NCI-H2227 treated with DMSO at 0.1 percent for 48 hours (cell line): ENCODE results near the gene SIGLEC12.
"Not testable (repeated sequence)": the region's sequence is repeated elsewhere in the genome, so short reads cannot be mapped to it uniquely, and the experiment has no call there.

Experiments used
- DNase-seq: peaks from one replicate; lab custom pipeline; 2025; lab: John Stamatoyannopoulos, UW

The SIGLEC12 gene

GRCh38 chr19:51524666-51525264, 23.2 kb upstream of the SIGLEC12 start:
- no peak for DNase-seq

GRCh38 chr19:51521781-51522180, 20.2 kb upstream of the SIGLEC12 start:
- no peak for DNase-seq

GRCh38 chr19:51521357-51521756, 19.8 kb upstream of the SIGLEC12 start:
- no peak for DNase-seq

GRCh38 chr19:51520728-51521127, 19.1 kb upstream of the SIGLEC12 start:
- DNase-seq, result no peak

- peak; percentile 12 for DNase-seq
These were observed 13.4 kb upstream of the SIGLEC12 start for GRCh38 chr19:51514866-51515481.

- DNase-seq, result no peak
These were observed 12.4 kb upstream of the SIGLEC12 start for GRCh38 chr19:51513968-51514367.

GRCh38 chr19:51511353-51511752, 9.8 kb upstream of the SIGLEC12 start:
- no peak for DNase-seq

GRCh38 chr19:51509823-51510660, 8.4 kb upstream of the SIGLEC12 start:
- DNase-seq, result no peak

GRCh38 chr19:51508059-51508733, 6.6 kb upstream of the SIGLEC12 start:
- DNase-seq, result no peak

- no peak for DNase-seq
These were observed 6.0 kb upstream of the SIGLEC12 start for GRCh38 chr19:51507640-51508058.

GRCh38 chr19:51507192-51507591, 5.6 kb upstream of the SIGLEC12 start:
- no peak for DNase-seq

- DNase-seq, result no peak
These were observed 4.3 kb upstream of the SIGLEC12 start for GRCh38 chr19:51505904-51506303.

GRCh38 chr19:51503896-51504295, 2.3 kb upstream of the SIGLEC12 start:
- DNase-seq, result no peak

GRCh38 chr19:51503286-51503817, 1.8 kb upstream of the SIGLEC12 start:
- DNase-seq, result no peak

GRCh38 chr19:51500931-51501330, 669 bp downstream of the SIGLEC12 start:
- DNase-seq, result not testable (repeated sequence)

- DNase-seq, result no peak
These were observed 3.9 kb downstream of the SIGLEC12 start for GRCh38 chr19:51497666-51498065.

- no peak for DNase-seq
These were observed 7.8 kb downstream of the SIGLEC12 start for GRCh38 chr19:51493776-51494175.

GRCh38 chr19:51491586-51491985, 10.0 kb downstream of the SIGLEC12 start:
- DNase-seq, result no peak

- no peak for DNase-seq
These were observed 10.9 kb downstream of the SIGLEC12 start for GRCh38 chr19:51490676-51491075.

GRCh38 chr19:51489113-51489512, 12.5 kb downstream of the SIGLEC12 start:
- no peak for DNase-seq

- no peak for DNase-seq
These were observed 13.1 kb downstream of the SIGLEC12 start for GRCh38 chr19:51488491-51488890.

GRCh38 chr19:51485960-51486660, 15.5 kb downstream of the SIGLEC12 start:
- no peak for DNase-seq
